Measurements from ENCODE around the gene LYRM4. TPM values are rescaled to one million over a fixed set of nuclear protein-coding genes. Genes with fewer than 3 reads are reported as not detected.

Gene LYRM4
- total and polyA plus RNA-seq, 9 of the 15 experiments (the other 6 are each of a cell fraction or from before 2014, with no cell fraction given) = 24.2 to 69.4 (median 41.8) TPM

GRCh38 chr6:5150551-5151075 is 110.1 kb downstream of the LYRM4 start (continued):
- TF ChIP-seq, protein P1, sequence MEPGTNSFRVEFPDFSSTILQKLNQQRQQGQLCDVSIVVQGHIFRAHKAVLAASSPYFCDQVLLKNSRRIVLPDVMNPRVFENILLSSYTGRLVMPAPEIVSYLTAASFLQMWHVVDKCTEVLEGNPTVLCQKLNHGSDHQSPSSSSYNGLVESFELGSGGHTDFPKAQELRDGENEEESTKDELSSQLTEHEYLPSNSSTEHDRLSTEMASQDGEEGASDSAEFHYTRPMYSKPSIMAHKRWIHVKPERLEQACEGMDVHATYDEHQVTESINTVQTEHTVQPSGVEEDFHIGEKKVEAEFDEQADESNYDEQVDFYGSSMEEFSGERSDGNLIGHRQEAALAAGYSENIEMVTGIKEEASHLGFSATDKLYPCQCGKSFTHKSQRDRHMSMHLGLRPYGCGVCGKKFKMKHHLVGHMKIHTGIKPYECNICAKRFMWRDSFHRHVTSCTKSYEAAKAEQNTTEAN (CRISPR knock-in tag; IDR thresholded peaks at IDR 0.05) = no peak
- TF ChIP-seq RB1 (IDR thresholded peaks at IDR 0.05; ENCODE audit: low read depth) (no peak), STAT6 (CRISPR knock-in tag; IDR thresholded peaks at IDR 0.05) (no peak), TSC22D4 (tag; IDR thresholded peaks at IDR 0.05) (no peak), SRSF9 (IDR thresholded peaks at IDR 0.05; ENCODE audit: borderline replicate concordance, low read depth, low read length) (no peak), C11orf30 (IDR thresholded peaks at IDR 0.05; ENCODE audit: low read depth) (peak; percentile 52; the same call in 1 of the 2 replicates), ZNF316 (IDR thresholded peaks at IDR 0.05) (peak; percentile 79), FOXM1 (IDR thresholded peaks at IDR 0.05; ENCODE audit: low read depth) (no peak), FOXM1 (CRISPR knock-in tag; IDR thresholded peaks at IDR 0.05; ENCODE audit: low read depth) (no peak)
- TF ChIP-seq, protein P2, sequence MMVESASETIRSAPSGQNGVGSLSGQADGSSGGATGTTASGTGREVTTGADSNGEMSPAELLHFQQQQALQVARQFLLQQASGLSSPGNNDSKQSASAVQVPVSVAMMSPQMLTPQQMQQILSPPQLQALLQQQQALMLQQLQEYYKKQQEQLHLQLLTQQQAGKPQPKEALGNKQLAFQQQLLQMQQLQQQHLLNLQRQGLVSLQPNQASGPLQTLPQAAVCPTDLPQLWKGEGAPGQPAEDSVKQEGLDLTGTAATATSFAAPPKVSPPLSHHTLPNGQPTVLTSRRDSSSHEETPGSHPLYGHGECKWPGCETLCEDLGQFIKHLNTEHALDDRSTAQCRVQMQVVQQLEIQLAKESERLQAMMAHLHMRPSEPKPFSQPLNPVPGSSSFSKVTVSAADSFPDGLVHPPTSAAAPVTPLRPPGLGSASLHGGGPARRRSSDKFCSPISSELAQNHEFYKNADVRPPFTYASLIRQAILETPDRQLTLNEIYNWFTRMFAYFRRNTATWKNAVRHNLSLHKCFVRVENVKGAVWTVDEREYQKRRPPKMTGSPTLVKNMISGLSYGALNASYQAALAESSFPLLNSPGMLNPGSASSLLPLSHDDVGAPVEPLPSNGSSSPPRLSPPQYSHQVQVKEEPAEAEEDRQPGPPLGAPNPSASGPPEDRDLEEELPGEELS (CRISPR knock-in tag; IDR thresholded peaks at IDR 0.05; ENCODE audit: borderline replicate concordance) = no peak
- TF ChIP-seq, protein P3, sequence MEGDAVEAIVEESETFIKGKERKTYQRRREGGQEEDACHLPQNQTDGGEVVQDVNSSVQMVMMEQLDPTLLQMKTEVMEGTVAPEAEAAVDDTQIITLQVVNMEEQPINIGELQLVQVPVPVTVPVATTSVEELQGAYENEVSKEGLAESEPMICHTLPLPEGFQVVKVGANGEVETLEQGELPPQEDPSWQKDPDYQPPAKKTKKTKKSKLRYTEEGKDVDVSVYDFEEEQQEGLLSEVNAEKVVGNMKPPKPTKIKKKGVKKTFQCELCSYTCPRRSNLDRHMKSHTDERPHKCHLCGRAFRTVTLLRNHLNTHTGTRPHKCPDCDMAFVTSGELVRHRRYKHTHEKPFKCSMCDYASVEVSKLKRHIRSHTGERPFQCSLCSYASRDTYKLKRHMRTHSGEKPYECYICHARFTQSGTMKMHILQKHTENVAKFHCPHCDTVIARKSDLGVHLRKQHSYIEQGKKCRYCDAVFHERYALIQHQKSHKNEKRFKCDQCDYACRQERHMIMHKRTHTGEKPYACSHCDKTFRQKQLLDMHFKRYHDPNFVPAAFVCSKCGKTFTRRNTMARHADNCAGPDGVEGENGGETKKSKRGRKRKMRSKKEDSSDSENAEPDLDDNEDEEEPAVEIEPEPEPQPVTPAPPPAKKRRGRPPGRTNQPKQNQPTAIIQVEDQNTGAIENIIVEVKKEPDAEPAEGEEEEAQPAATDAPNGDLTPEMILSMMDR (IDR thresholded peaks at IDR 0.05 in 2 of 3, conservative IDR thresholded peaks at IDR 0.05 in 1 of 3; ENCODE audit: insufficient read depth in 2 of 3, low read depth in 1 of 3, low read length in 3 of 3) = no peak

All from K562 (cell line).